Parathyroid adenoma (tissue), 2 donors: Measurements from ENCODE around the gene THBS3.

Experiments
- H2AFZ ChIP-seq: fragments of 300-600 bp; sonication (generic); one replicate; pipeline ENCODE4 v1.7.0; 2017; ENCODE audit warnings: antibody characterized with exemption, mild to moderate bottlenecking
- H3K27ac ChIP-seq: fragments of 300-600 bp; sonication (generic); one replicate; pipeline ENCODE4 v1.7.0; 2017
- H3K27me3 ChIP-seq: fragments of 300-600 bp; sonication (generic); one replicate; pipeline ENCODE4 v1.7.0; 2017; ENCODE audit warnings: low read length; ENCODE audit not compliant: control insufficient read depth, insufficient read depth
- H3K36me3 ChIP-seq: fragments of 300-600 bp; sonication (generic); one replicate; pipeline ENCODE4 v1.7.0; 2017; ENCODE audit warnings: low read length; ENCODE audit not compliant: control insufficient read depth, insufficient read depth
- H3K4me1 ChIP-seq: fragments of 300-600 bp; sonication (generic); one replicate; pipeline ENCODE4 v1.7.0; 2017; ENCODE audit warnings: control low read depth
- H3K4me2 ChIP-seq: fragments of 300-600 bp; sonication (generic); one replicate; pipeline ENCODE4 v1.7.0; 2017; ENCODE audit warnings: low read length
- H3K4me3 ChIP-seq: fragments of 300-600 bp; sonication (generic); one replicate; pipeline ENCODE4 v1.7.0; 2017; ENCODE audit warnings: low read depth, low read length
- H3K79me2 ChIP-seq: fragments of 300-600 bp; sonication (generic); one replicate; pipeline ENCODE4 v1.7.0; 2017; ENCODE audit warnings: control low read depth
- H3K9ac ChIP-seq: fragments of 300-600 bp; sonication (generic); one replicate; pipeline ENCODE4 v1.7.0; 2017; ENCODE audit warnings: mild to moderate bottlenecking
- H3K9me3 ChIP-seq: fragments of 300-600 bp; sonication (generic); one replicate; pipeline ENCODE4 v1.7.0; 2017; ENCODE audit warnings: low read length; ENCODE audit not compliant: control insufficient read depth
- CTCF ChIP-seq: fragments of 300-600 bp; sonication (generic); IDR thresholded peaks from one replicate; pipeline ENCODE4 v1.7.0; 2017; ENCODE audit warnings: antibody characterized with exemption, mild to moderate bottlenecking
- donor health status: primary hyperparathyroidism.

THBS3 gene

DNA sequence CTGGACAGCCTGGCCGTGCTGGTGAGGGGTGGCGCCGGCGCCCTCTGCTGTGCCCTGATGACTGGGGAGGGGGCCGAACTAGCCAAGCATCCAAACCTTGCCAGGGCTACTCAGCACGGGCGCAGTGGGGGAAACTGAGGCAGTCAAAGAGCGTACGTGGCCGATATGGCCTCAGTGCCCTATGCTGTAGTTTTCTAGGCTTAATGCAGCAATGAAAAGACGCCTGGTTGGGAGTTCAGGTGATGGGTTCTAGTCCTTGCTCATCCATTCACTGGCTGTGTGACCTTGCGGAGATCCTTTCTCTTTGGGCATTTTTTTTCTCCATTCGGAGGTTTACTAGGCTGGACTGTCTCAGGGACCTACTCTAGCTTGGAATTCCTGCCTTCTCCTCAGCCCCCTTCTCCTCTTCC lies 1.6 kb upstream of the THBS3 start:
- H2AFZ ChIP-seq, result peak overlapping the region; percentile 81
- no peaks in the 10 kb centered on the region for H3K27me3 ChIP-seq
- H3K36me3 ChIP-seq, result no peaks in the 10 kb centered on the region
- peak overlapping the region; percentile 99 for H3K27ac ChIP-seq
- no peak for TF ChIP-seq CTCF
- H3K4me2 ChIP-seq, result peak overlapping the region; percentile 69
- H3K9ac ChIP-seq, result peak overlapping the region; percentile 94
- no peaks in the 10 kb centered on the region for H3K79me2 ChIP-seq
- H3K4me3 ChIP-seq, result peak overlapping the region; percentile 77
- H3K9me3 ChIP-seq, result no peaks in the 10 kb centered on the region
- peaks cover 4% of the 10 kb centered on the region for H3K4me1 ChIP-seq

- Histone ChIP-seq H3K79me2 (no peaks in the 10 kb centered on the region), H3K4me3 (peak within 1 kb of the TSS; percentile 77), H3K4me2 (peak within 1 kb of the TSS; percentile 69), H3K36me3 (no peaks in the 10 kb centered on the region), H3K27me3 (no peaks in the 10 kb centered on the region), H3K9ac (peak within 1 kb of the TSS; percentile 94), H3K27ac (peak within 1 kb of the TSS; percentile 99), H3K9me3 (no peaks in the 10 kb centered on the region), H3K4me1 (peaks cover 4% of the 10 kb centered on the region), H2AFZ (peak within 1 kb of the TSS; percentile 81)
- TF ChIP-seq CTCF, result no peak
Observed at GRCh38 chr1:155208541-155209311, 1.0 kb upstream of the THBS3 start, which contains the start of gene MTX1. MTX1 (plus strand) TSS chr1:155208695; CDS start chr1:155208805, 110 bp downstream.

DNA sequence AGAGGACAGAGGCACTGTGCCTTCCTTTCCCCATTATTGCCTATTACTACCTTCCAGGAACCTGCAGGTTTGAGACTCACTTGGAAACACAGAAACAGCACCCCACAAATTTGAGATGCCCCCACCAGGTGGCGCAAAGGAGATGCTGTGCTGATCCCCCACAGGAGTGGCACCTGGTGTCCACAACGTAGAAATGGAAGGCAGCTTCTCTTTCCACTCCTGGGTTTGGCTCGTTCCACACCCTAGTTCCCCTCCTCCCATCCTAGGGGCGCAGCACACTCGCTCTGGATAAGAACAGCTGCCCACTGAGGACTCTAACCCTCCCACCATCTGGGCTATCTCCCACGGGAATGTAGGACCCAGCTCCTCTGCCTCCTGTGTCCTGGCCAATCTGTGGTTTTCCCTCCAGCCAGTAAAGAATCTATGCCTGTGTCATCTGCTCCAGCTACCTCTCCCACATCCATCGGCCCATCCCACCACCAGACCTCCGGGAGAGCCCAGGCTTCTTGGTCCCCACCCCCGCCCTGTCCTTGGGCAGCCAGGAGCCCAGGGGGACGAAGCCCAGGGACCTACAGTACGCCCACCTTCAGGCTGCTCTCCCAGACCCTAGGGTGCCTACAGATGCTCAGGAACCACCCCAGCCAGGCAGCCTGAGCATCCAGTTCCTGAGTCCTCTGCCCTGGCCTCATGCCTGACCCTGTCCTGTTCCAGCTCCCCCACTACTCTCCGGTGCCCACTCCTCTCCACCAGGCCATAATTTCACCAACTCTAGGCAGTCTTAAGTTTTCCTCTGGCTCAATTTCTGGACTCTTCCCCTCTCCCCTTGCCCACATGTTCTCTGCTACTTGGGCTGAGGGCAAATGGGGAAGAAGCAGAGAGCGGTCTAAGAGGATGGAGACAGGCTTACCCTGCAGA lies 549 bp downstream of the THBS3 start:
- peak; percentile 75 for TF ChIP-seq CTCF
- Histone ChIP-seq H3K4me2 (peak overlapping the region; percentile 39), H3K79me2 (no peaks in the 10 kb centered on the region), H3K9ac (no peak overlapping the region), H3K9me3 (no peaks in the 10 kb centered on the region), H3K4me1 (peaks cover 4% of the 10 kb centered on the region), H2AFZ (peak overlapping the region; percentile 62), H3K36me3 (no peaks in the 10 kb centered on the region), H3K27me3 (no peaks in the 10 kb centered on the region), H3K4me3 (peak overlapping the region; percentile 29), H3K27ac (peak overlapping the region; percentile 99)

- H3K4me2 ChIP-seq, result no peak overlapping the region
- TF ChIP-seq CTCF, result no peak
- H3K36me3 ChIP-seq, result no peaks in the 10 kb centered on the region
- H2AFZ ChIP-seq, result no peak overlapping the region
- no peak overlapping the region for H3K9ac ChIP-seq
- H3K9me3 ChIP-seq, result no peaks in the 10 kb centered on the region
- H3K27me3 ChIP-seq, result no peaks in the 10 kb centered on the region
- H3K79me2 ChIP-seq, result no peaks in the 10 kb centered on the region
- H3K27ac ChIP-seq, result no peak overlapping the region
- peaks cover 4% of the 10 kb centered on the region for H3K4me1 ChIP-seq
- H3K4me3 ChIP-seq, result no peak overlapping the region
Observed at GRCh38 chr1:155205969-155206593, 1.6 kb downstream of the THBS3 start.
